T-helper 2 cell (primary cell): Measurements from ENCODE around the gene FKBP9.
"Not testable (repeated sequence)": the region's sequence is repeated elsewhere in the genome, so short reads cannot be mapped to it uniquely, and the experiment has no call there.

Experiments used
- DNase-seq, 5 experiments: peaks; one replicate each; pipeline versions ENCODE4 v3.0.0 to v3.0.0-alpha.2; 2012 to 2022
- total RNA-seq, 2 donors: gene quantifications; one replicate each; lab custom pipeline; 2026; lab: John Stamatoyannopoulos, UW

FKBP9 gene
- 0 to 0.81 reads per million in 2 donors for total RNA-seq

- peak in 1 of 5 experiments; percentile 46 for DNase-seq
Measured at GRCh38 chr7:32957326-32958045, at the start of gene FKBP9. Gene FKBP9 (plus strand): TSS chr7:32957440. CDS start chr7:32957574, 134 bp downstream.

- DNase-seq, result no peak
Measured at GRCh38 chr7:32910195-32910594, 47.0 kb upstream of the FKBP9 start.

- no peak for DNase-seq
Measured at GRCh38 chr7:32914184-32914583, 43.1 kb upstream of the FKBP9 start.

- peak in 1 of 5 experiments; percentile 19 for DNase-seq
Measured at GRCh38 chr7:32915041-32915536, 42.2 kb upstream of the FKBP9 start.

- DNase-seq, result no peak
Measured at GRCh38 chr7:32916006-32916405, 41.2 kb upstream of the FKBP9 start.

- DNase-seq, result not testable (repeated sequence)
Measured at GRCh38 chr7:32916994-32917393, 40.2 kb upstream of the FKBP9 start.

- no peak for DNase-seq
Measured at GRCh38 chr7:32921896-32922295, 35.3 kb upstream of the FKBP9 start.

- DNase-seq, result no peak
Measured at GRCh38 chr7:32928785-32929298, 28.4 kb upstream of the FKBP9 start.

- no peak for DNase-seq
Measured at GRCh38 chr7:32929430-32930143, 27.7 kb upstream of the FKBP9 start.

GRCh38 chr7:32930378-32930777, 26.9 kb upstream of the FKBP9 start:
- DNase-seq, result no peak

- no peak for DNase-seq
Measured at GRCh38 chr7:32935558-32935957, 21.7 kb upstream of the FKBP9 start.

GRCh38 chr7:32936689-32937088, 20.6 kb upstream of the FKBP9 start:
- DNase-seq, result no peak

- no peak for DNase-seq
Measured at GRCh38 chr7:32937344-32938174, 19.7 kb upstream of the FKBP9 start.

GRCh38 chr7:32941181-32941580, 16.1 kb upstream of the FKBP9 start:
- DNase-seq, result no peak

- DNase-seq, result no peak
Measured at GRCh38 chr7:32941681-32942414, 15.4 kb upstream of the FKBP9 start.

- peak; percentile 41 to 65 (median 51) for DNase-seq
Measured at GRCh38 chr7:32942415-32943251, 14.6 kb upstream of the FKBP9 start.

- DNase-seq, result no peak
Measured at GRCh38 chr7:32943252-32944030, 13.8 kb upstream of the FKBP9 start.

GRCh38 chr7:32947420-32947983, 9.7 kb upstream of the FKBP9 start:
- DNase-seq, result no peak

- no peak for DNase-seq
Measured at GRCh38 chr7:32948202-32948601, 9.0 kb upstream of the FKBP9 start.

- DNase-seq, result no peak
Measured at GRCh38 chr7:32952876-32953275, 4.4 kb upstream of the FKBP9 start.
